K562 (cell line): ENCODE measurements around the gene SCG2. TPM values are rescaled to one million over a fixed set of nuclear protein-coding genes. Genes with fewer than 3 reads are reported as not detected.

Source experiments
- CBX1 ChIP-seq: sonication (generic); IDR thresholded peaks from 2 replicates; pipeline ENCODE4 v1.6.1; 2016; ENCODE audit warnings: antibody characterized with exemption, low read depth, mild to moderate bottlenecking
- CBX5 ChIP-seq: IDR thresholded peaks from 2 replicates; pipeline ENCODE4 v1.6.1; 2014; ENCODE audit warnings: low read depth, borderline replicate concordance
- HSF4 ChIP-seq: fragments of 250-450 bp; sonication (Bioruptor Pico); IDR thresholded peaks from 2 replicates; pipeline ENCODE4 v2.1.2; 2022; ENCODE audit warnings: mild to moderate bottlenecking, moderate library complexity, borderline replicate concordance
- IFI16 ChIP-seq: fragments of 250-450 bp; sonication (Bioruptor Pico); IDR thresholded peaks from 2 replicates; pipeline ENCODE4 v2.1.2; 2022; ENCODE audit warnings: mild to moderate bottlenecking, inconsistent platforms
- ILK ChIP-seq: fragments of 450-650 bp; IDR thresholded peaks from 2 replicates; pipeline ENCODE4 v1.6.1; 2016; ENCODE audit warnings: missing genetic modification characterization, low read depth, mild to moderate bottlenecking, missing compliant biosample characterization, moderate library complexity, borderline replicate concordance
- RBM25 ChIP-seq: fragments of 200-400 bp; formaldehyde crosslinking; IDR thresholded peaks from 2 replicates; pipeline ENCODE4 v1.6.1; 2018; ENCODE audit warnings: low read length, low read depth, moderate library complexity; ENCODE audit not compliant: severe bottlenecking
- SLC30A9 ChIP-seq: fragments of 250-450 bp; sonication (Bioruptor Pico); IDR thresholded peaks from 2 replicates; pipeline ENCODE4 v1.8.0; 2022; ENCODE audit warnings: mild to moderate bottlenecking, moderate library complexity
- TOE1 ChIP-seq, 2 experiments: fragments of 450-650 bp in 1 of 2; sonication (generic) in 1 of 2; formaldehyde crosslinking in 1 of 2; IDR thresholded peaks; 2 replicates each; pipeline versions ENCODE4 v1.7.1 to v1.8.0; 2016 to 2022; ENCODE audit warnings: borderline replicate concordance in 2 of 2, mild to moderate bottlenecking in 2 of 2, antibody characterized with exemption in 1 of 2, inconsistent platforms in 1 of 2, low read depth in 1 of 2, missing genetic modification reagents in 1 of 2, moderate library complexity in 1 of 2
- ZBTB8A ChIP-seq: fragments of 450-650 bp; IDR thresholded peaks from 2 replicates; pipeline ENCODE4 v1.6.1; 2018; ENCODE audit warnings: mild to moderate bottlenecking, moderate library complexity; ENCODE audit not compliant: partially characterized antibody
- ZNF316 ChIP-seq: fragments of 450-650 bp; IDR thresholded peaks from 2 replicates; pipeline ENCODE4 v1.6.1; 2016
- ZNF655 ChIP-seq: fragments of 250-450 bp; sonication (Bioruptor Pico); IDR thresholded peaks from 2 replicates; pipeline ENCODE4 v1.5.0; 2021
- polyA plus RNA-seq, 8 experiments: library from polyadenylated mRNA; depleted of rRNA in 4 of 8; stranded (reverse) in 5 of 8; unstranded in 3 of 8; fragments of >200 nt; fragmentation: Nextera tagmentation in 2 of 8; fragmentation: Illumina TruSeq in 1 of 8; extraction: Ambion mirVana in 2 of 8; extraction: Trizol in 1 of 8; gene quantifications; 2 replicates each; pipeline versions ENCODE4 v1.2.1 to v1.2.3, GENCODE V29; 2011 to 2014; ENCODE audit warnings: inconsistent platforms in 1 of 8, missing spikeins in 1 of 8
- total RNA-seq, 7 experiments: library from RNA; depleted of rRNA in 6 of 7; stranded (reverse); fragments of >200 nt in 6 of 7; fragmentation: Illumina TruSeq in 2 of 7; extraction: Trizol in 2 of 7; gene quantifications; 2 replicates each; pipeline versions ENCODE4 v1.2.1 to v1.2.3, GENCODE V29; 2011 to 2021; ENCODE audit warnings: low replicate concordance in 1 of 7
- TF ChIP-seq, protein P1 (sequence below), 2 experiments: fragments of 450-650 bp in 1 of 2; sonication (generic) in 1 of 2; formaldehyde crosslinking in 1 of 2; IDR thresholded peaks in 1 of 2; conservative IDR thresholded peaks in 1 of 2; 2 replicates each; pipeline versions ENCODE4 v1.6.1 to v1.8.1; 2016 to 2023; ENCODE audit warnings: mild to moderate bottlenecking in 2 of 2, moderate library complexity in 2 of 2, inconsistent platforms in 1 of 2, missing genetic modification reagents in 1 of 2
- TF ChIP-seq, protein P2 (sequence below): fragments of 200-800 bp; sonication (Bioruptor generic); IDR thresholded peaks from 2 replicates; pipeline ENCODE4 v1.6.1; 2016; ENCODE audit warnings: missing genetic modification characterization, missing compliant biosample characterization
- TF ChIP-seq, protein P3 (sequence below): fragments of 450-650 bp; IDR thresholded peaks from 2 replicates; pipeline ENCODE4 v1.6.1; 2018; ENCODE audit warnings: mild to moderate bottlenecking, low read depth; ENCODE audit not compliant: partially characterized antibody

SCG2 gene
- total and polyA plus RNA-seq, 9 of the 15 experiments (the other 6 are each of a cell fraction or from before 2014, with no cell fraction given), result 0.07 to 1.6 (median 1.1) TPM

GRCh38 chr2:223641082-223641481 lies 38.9 kb upstream of the SCG2 start (continued):
- TF ChIP-seq ZNF655 (CRISPR knock-in tag) (no peak), HSF4 (CRISPR knock-in tag) (no peak), SLC30A9 (CRISPR knock-in tag) (no peak), ZBTB8A (no peak), TOE1 (IDR thresholded peaks at IDR 0.05; ENCODE audit: borderline replicate concordance) (peak; percentile 93), TOE1 (CRISPR knock-in tag; IDR thresholded peaks at IDR 0.05; ENCODE audit: borderline replicate concordance, low read depth) (no peak), ZNF316 (no peak), RBM25 (peak; percentile 83), CBX1 (no peak), ILK (tag) (no peak), CBX5 (no peak), IFI16 (CRISPR knock-in tag) (no peak)
- TF ChIP-seq, protein P1, sequence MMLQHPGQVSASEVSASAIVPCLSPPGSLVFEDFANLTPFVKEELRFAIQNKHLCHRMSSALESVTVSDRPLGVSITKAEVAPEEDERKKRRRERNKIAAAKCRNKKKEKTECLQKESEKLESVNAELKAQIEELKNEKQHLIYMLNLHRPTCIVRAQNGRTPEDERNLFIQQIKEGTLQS (IDR thresholded peaks at IDR 0.05), result no peak; the same call in 1 of the 2 replicates
- TF ChIP-seq, protein P1 (CRISPR knock-in tag; conservative IDR thresholded peaks at IDR 0.05), result no peak
- TF ChIP-seq, protein P2, sequence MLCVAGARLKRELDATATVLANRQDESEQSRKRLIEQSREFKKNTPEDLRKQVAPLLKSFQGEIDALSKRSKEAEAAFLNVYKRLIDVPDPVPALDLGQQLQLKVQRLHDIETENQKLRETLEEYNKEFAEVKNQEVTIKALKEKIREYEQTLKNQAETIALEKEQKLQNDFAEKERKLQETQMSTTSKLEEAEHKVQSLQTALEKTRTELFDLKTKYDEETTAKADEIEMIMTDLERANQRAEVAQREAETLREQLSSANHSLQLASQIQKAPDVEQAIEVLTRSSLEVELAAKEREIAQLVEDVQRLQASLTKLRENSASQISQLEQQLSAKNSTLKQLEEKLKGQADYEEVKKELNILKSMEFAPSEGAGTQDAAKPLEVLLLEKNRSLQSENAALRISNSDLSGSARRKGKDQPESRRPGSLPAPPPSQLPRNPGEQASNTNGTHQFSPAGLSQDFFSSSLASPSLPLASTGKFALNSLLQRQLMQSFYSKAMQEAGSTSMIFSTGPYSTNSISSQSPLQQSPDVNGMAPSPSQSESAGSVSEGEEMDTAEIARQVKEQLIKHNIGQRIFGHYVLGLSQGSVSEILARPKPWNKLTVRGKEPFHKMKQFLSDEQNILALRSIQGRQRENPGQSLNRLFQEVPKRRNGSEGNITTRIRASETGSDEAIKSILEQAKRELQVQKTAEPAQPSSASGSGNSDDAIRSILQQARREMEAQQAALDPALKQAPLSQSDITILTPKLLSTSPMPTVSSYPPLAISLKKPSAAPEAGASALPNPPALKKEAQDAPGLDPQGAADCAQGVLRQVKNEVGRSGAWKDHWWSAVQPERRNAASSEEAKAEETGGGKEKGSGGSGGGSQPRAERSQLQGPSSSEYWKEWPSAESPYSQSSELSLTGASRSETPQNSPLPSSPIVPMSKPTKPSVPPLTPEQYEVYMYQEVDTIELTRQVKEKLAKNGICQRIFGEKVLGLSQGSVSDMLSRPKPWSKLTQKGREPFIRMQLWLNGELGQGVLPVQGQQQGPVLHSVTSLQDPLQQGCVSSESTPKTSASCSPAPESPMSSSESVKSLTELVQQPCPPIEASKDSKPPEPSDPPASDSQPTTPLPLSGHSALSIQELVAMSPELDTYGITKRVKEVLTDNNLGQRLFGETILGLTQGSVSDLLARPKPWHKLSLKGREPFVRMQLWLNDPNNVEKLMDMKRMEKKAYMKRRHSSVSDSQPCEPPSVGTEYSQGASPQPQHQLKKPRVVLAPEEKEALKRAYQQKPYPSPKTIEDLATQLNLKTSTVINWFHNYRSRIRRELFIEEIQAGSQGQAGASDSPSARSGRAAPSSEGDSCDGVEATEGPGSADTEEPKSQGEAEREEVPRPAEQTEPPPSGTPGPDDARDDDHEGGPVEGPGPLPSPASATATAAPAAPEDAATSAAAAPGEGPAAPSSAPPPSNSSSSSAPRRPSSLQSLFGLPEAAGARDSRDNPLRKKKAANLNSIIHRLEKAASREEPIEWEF (CRISPR knock-in tag), result no peak
- TF ChIP-seq, protein P3, sequence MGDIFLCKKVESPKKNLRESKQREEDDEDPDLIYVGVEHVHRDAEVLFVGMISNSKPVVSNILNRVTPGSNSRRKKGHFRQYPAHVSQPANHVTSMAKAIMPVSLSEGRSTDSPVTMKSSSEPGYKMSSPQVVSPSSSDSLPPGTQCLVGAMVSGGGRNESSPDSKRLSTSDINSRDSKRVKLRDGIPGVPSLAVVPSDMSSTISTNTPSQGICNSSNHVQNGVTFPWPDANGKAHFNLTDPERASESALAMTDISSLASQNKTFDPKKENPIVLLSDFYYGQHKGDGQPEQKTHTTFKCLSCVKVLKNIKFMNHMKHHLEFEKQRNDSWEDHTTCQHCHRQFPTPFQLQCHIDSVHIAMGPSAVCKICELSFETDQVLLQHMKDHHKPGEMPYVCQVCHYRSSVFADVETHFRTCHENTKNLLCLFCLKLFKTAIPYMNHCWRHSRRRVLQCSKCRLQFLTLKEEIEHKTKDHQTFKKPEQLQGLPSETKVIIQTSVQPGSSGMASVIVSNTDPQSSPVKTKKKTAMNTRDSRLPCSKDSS, result no peak
